ENCODE measurements around the gene APOBEC3F.
"Not testable (repeated sequence)": the region's sequence is repeated elsewhere in the genome, so short reads cannot be mapped to it uniquely, and the experiment has no call there.

The APOBEC3F gene

GRCh38 chr22:39068033-39068785 is 27.5 kb downstream of the APOBEC3F start:
- no peak for DNase-seq

GRCh38 chr22:39070186-39070585 is 29.5 kb downstream of the APOBEC3F start:
- no peak for DNase-seq

GRCh38 chr22:39072581-39072981 is 31.9 kb downstream of the APOBEC3F start:
- not testable (repeated sequence) for DNase-seq

GRCh38 chr22:39073981-39074380 is 33.3 kb downstream of the APOBEC3F start:
- no peak for DNase-seq

- DNase-seq: not testable (repeated sequence)
Observed at GRCh38 chr22:39076155-39077025, 35.7 kb downstream of the APOBEC3F start.

GRCh38 chr22:39077026-39077840 is 36.6 kb downstream of the APOBEC3F start, which contains the start of gene APOBEC3G:
Gene APOBEC3G (plus strand): TSS chr22:39077275. CDS start chr22:39077362, 87 bp downstream.
- peak in 10 of 56 donors; percentile 2 to 25 (median 8) for DNase-seq

GRCh38 chr22:39077912-39078311 is 37.2 kb downstream of the APOBEC3F start:
- not testable (repeated sequence) for DNase-seq

- no peak for DNase-seq
Observed at GRCh38 chr22:39078329-39078728, 37.7 kb downstream of the APOBEC3F start.

- not testable (repeated sequence) for DNase-seq
Observed at GRCh38 chr22:39079054-39079637, 38.5 kb downstream of the APOBEC3F start.

- DNase-seq: no peak
Observed at GRCh38 chr22:39080052-39080762, 39.5 kb downstream of the APOBEC3F start.

GRCh38 chr22:39081016-39081415 is 40.4 kb downstream of the APOBEC3F start:
- DNase-seq: no peak

GRCh38 chr22:39081598-39081997 is 40.9 kb downstream of the APOBEC3F start:
- DNase-seq: no peak

GRCh38 chr22:39083212-39084165 is 42.8 kb downstream of the APOBEC3F start:
- no peak for DNase-seq

- DNase-seq: no peak
Observed at GRCh38 chr22:39084666-39085065, 44.0 kb downstream of the APOBEC3F start.

GRCh38 chr22:39087098-39087497 is 46.4 kb downstream of the APOBEC3F start:
- no peak for DNase-seq

GRCh38 chr22:39087881-39088684 is 47.4 kb downstream of the APOBEC3F start:
- DNase-seq: peak in 9 of 56 donors; percentile 4 to 49 (median 18)

GRCh38 chr22:39088685-39089032 is 48.0 kb downstream of the APOBEC3F start:
- DNase-seq: no peak

GRCh38 chr22:39089928-39090327 is 49.3 kb downstream of the APOBEC3F start:
- DNase-seq: no peak

Data from amygdala (tissue), 56 donors.